Sciatic nerve (tissue), 2 donors: ENCODE data around the gene DPH3. TPM values are rescaled to one million over a fixed set of nuclear protein-coding genes. Genes with fewer than 3 reads are reported as not detected.

Experiments used
- ATAC-seq: fragments of 200-7000 bp; cut with Tn5 transposase; one replicate; pipeline ENCODE4 v1.9.1; 2020; ENCODE audit warnings: mild to moderate bottlenecking, moderate library complexity
- DNase-seq: peaks from one replicate; pipeline ENCODE4 v3.0.0-alpha.2; 2020; ENCODE audit warnings: low spot score
- intact Hi-C: fragments of 100-400 bp; cut with DNase I; formaldehyde crosslinking; loops from one replicate; pipeline ENCODE4 v1.14.2; 2022
- total RNA-seq: library from RNA; stranded (reverse); fragmentation: NEBNext Ultra II Directional; extraction: Animal tissue kit (Norgen Biotek cat#: 25700); gene quantifications from one replicate; pipeline ENCODE4 v1.2.1, GENCODE V29; 2021
- donor health status: DM: no; HTN: no; CAD: no.
- donor health status: DM: no; HTN: no; CAD: no.

The DPH3 gene
- total RNA-seq, 1 donor from 2014 or later = 19.4 TPM

GRCh38 chr3:16242177-16242576 lies 22.6 kb downstream of the DPH3 start:
- no peak for ATAC-seq
- intact Hi-C loops = loop anchor here (10.0 kb wide), 1 partner anchor 617 kb away; no protein-coding TSS in a partner anchor
- DNase-seq = no peak

DNA sequence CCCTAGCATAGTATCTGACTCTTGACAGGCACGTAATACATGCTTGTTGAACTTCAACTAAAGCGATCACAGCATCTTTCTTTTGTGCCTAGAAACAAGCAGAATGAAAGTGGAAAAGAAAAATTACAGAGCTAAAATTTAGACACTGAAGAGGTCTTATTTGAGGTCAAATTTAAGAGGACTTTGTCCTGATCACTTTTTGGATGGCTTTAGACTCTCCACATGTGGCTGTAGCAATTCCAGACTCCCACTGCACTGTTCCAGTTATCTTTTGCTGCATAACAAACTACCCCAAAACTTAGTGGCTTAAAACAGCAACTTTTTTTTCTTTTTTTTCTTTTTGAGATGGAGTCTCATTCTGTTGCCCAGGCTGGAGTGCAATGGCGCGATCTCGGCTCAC lies 23.5 kb downstream of the DPH3 start:
- intact Hi-C loops = loop anchor here (10.0 kb wide), 1 partner anchor 616 kb away; no protein-coding TSS in a partner anchor

GRCh38 chr3:16240229-16241023 lies 24.3 kb downstream of the DPH3 start:
- DNase-seq = no peak
- peak; percentile 69 for ATAC-seq
- intact Hi-C loops = loop anchor here (10.0 kb wide), 1 partner anchor 616 kb away; no protein-coding TSS in a partner anchor

More for the DNA sequence above, 23.5 kb downstream of the DPH3 start:
- no peak for DNase-seq
- ATAC-seq = no peak

DNA sequence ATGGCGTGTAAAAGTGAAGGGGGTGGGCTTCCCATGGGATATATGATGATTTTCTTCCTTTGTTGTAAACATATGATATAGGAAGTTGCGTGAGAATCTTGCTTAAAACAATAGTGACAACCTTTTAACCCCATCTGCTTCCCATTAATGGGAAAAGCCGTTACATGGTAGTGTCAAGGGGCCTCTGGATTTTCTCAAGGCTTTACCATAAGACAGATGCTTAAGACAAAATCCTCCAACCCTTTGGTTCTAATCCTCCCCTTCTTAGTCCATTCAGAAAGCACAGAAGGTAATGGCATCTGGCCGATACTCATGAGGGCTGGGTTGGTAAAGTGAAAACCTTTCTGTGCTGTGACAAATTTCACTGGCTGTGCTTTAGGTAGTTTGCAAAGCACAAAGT lies 25.0 kb downstream of the DPH3 start:
- intact Hi-C loops = loop anchor here (10.0 kb wide), 1 partner anchor 615 kb away; no protein-coding TSS in a partner anchor

DNA sequence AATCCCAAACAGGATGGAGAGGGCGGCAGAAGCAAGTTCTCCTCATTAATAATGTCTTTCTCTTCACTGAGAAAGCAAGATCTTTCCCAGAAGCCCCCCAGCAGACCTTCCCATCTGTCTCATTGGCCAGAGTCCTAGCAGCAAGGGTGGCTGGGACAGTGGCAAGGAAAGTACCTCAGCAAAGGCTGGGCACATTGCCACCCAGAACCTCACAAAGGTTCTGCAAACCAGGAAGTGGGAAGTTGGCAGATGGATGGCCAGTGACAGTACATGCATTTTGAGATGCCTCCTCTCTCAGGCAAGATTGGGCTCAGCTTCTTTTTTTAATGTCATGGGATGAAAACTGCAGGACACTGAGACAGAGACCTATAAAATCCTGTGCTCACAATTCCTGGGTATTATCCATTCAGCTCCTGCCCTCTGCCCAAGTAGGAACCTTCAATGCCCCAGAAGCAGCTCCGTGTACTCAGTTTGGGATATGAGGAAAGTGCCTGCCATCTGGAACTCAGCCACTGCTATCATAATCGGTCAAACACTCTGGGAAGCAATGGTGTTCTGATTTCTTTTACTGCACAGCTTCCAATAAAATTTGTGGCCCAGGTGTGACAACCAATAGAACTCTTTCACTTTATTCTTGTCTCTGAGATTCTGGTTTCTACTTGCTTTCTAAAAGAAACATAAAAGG lies 25.5 kb downstream of the DPH3 start:
- no peak for ATAC-seq
- intact Hi-C loops = no loop called here
- DNase-seq = no peak

More for the DNA sequence above, 25.0 kb downstream of the DPH3 start:
- DNase-seq (no peak), ATAC-seq (no peak)

DNA sequence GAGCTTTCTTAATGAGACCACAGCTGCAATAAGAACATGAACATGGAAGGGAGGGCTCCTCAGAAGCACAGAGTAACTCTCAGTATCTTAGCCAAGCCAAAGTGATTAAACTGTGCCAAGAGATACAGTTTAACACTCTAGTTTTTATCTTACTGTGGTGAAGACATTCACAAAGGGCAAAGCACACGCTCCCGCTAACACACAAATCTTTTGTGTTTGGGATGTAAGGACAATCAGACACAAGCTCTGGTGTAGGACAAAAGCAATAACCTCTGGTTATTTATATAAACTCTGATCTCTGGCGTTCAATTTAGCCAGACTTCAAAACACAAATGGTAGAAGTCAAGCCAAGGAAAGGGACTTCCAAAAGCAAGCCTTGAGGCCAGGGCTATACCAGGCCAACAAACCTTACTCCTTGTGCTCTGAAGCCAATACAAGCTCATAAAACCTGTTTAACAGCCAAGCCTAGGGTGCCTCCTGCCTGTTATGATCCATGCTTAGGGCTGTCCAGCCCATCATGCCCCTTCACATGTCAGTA lies 27.8 kb downstream of the DPH3 start:
- ATAC-seq (peak; percentile 90), DNase-seq (no peak)
- intact Hi-C loops = no loop called here

GRCh38 chr3:16236030-16236639 lies 28.6 kb downstream of the DPH3 start:
- ATAC-seq = no peak
- intact Hi-C loops = no loop called here
- DNase-seq = no peak

GRCh38 chr3:16234281-16234680 lies 30.5 kb downstream of the DPH3 start:
- intact Hi-C loops = no loop called here
- no peak for ATAC-seq

DNA sequence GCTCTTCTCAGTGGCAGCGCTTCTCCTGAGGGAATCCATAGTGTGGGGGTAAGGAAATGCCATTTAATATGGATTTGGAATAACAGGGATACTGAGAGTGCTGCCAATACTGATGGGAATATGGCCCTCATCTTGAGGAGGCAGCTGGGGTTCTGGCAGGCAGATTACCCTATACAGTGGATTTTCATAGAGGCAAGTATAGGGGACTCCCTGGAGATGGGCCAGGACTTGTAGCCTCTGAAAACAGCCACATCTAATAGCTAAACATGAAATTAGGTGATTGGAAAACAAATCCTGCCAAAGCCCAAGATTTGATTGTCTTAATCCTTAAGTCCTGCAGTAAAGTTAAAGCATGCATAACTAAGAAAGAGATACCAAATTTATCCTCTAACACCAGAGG lies 30.9 kb downstream of the DPH3 start:
- no peak for ATAC-seq

More at GRCh38 chr3:16234281-16234680, 30.5 kb downstream of the DPH3 start:
- no peak for DNase-seq

DNA sequence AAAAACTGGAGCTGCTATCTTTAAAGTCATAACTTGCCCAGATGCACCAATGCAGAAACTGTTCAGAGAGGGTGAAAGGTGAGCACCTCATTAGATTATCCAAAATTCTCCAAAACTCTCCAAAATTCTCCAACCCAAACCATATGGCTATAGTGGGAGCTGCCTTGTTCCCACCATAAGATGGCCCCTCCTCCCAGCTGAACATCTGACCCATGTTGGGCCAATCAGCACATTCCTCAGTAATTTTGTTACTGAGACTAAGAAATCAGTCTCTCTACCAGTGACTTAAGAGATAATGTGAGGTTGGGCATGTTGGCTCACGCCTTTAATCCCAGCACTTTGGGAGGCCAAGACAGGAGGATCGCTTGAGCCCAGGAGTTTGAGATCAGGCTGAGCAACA lies 32.8 kb downstream of the DPH3 start:
- DNase-seq = no peak
- no peak for ATAC-seq
- intact Hi-C loops = no loop called here

More for the DNA sequence above, 30.9 kb downstream of the DPH3 start:
- DNase-seq = no peak
- intact Hi-C loops = no loop called here

DNA sequence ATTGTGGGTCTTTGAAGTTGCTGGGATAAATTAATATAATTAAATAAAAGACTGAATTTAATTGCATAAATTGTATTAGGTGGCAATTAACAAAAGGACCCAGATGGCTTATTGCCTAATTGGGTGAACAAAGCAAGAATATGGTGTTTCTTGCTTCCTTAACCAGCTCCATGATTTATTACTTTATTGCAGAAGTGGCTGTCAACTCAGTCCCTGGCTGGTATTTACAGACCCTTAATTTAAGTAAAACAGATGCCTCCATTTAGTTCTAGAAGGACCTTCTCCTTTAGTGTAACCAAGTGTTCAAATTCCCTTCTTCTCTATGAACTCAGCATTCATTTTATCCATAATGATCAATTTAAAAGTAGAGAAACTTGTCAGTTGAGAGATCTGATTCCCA lies 35.1 kb downstream of the DPH3 start:
- ATAC-seq (no peak), DNase-seq (no peak)
- intact Hi-C loops = no loop called here

DNA sequence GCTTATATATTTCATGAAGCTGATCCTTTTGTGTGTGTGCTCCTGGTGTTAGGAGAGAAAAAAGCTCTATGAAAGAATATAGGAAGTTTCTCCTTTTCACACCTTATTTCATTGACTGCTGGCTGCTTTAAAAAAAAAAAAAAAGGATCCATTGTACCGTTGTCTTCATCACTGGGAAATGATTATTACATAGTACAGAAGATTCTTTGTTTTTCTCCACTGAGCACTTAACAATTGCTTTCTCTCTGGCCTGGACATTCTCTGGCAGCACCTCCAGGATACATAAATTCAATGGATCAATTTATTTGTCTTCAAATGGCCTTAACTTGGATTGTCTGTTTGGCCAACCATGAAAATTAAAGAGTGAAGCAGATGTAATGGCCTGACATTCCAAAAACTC lies 37.2 kb downstream of the DPH3 start:
- DNase-seq = no peak
- intact Hi-C loops = no loop called here
- no peak for ATAC-seq

DNA sequence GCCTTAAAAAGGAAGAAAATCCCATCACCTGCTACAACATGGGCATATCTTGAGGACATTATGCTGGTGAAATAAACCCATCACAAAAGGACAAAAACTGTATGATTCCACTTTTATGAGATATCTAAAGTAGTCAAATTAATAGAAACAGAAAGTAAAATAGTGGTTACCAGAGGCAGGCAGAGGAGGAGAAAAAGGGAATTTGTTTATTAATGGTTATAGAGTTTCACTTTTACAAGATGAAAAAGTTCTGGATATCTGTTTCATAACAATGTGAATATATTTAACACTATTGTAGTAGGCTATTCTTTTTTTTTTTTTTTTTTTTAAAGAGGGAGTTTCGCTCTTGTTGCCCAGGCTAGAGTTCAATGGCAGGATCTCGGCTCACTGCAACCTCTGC lies 40.4 kb downstream of the DPH3 start:
- ATAC-seq (no peak), DNase-seq (no peak)
- intact Hi-C loops = no loop called here

DNA sequence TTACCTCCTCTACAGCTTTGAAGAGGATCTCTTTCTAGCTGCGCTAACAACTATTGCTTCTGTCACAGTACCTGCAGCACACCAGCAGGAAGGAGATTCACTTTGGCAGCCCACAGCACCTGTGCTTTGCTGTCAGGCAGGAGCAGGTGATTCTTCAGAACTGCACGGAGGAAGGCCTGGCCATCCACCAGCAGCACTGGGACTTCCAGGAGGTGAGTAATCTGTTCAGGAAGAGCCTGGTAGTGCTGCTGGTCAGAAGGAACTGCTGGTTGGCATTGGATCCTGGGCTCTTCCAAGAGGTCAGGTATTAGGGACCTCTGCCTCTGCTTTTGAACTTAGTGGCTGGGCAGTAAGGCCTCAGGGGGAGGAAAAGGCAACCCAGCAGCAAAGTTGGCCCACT lies 42.2 kb downstream of the DPH3 start:
- no peak for ATAC-seq
- intact Hi-C loops = no loop called here

DNA sequence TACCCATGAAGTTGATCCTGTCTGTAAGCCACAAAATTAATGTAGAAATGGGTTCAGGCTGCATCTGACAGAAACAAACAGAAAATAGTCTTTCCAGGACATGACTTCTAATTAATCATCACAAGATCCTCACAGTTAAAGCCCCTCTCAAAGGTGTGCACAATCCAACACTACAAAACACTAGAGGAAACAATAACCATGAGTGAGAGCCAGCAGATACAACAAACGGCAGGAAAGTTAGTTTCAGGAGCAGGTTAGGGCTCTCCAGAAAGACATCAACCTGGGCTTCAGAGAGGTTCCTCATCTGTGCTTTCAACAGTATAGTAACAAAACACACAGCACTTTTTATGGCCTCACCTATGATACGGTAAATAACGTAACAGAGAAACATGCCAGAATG lies 42.8 kb downstream of the DPH3 start:
- DNase-seq = no peak
- intact Hi-C loops = no loop called here
- no peak for ATAC-seq

More for the DNA sequence above, 42.2 kb downstream of the DPH3 start:
- no peak for DNase-seq

DNA sequence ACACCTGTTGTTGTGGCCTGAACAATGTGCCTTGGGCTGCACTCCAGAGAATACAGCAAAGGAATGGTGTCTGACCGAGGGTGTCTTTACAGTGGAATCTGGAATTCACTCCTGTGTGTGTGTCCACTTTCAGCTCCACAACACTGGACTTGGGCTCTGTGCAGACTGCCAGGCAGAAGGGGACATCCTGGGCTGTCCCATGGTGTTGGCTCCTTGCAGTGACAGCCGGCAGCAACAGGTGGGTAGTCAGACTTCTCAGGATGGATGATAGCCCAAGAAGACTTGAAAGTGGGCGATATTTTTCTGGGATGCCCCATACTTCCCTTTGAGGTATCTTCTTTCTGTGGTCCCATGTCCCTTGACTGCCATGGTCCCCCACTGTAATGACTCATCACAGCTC lies 45.0 kb downstream of the DPH3 start:
- intact Hi-C loops = no loop called here
- ATAC-seq (peak; percentile 9), DNase-seq (no peak)

GRCh38 chr3:16216373-16216935 lies 48.3 kb downstream of the DPH3 start:
- intact Hi-C loops = no loop called here
- no peak for DNase-seq

DNA sequence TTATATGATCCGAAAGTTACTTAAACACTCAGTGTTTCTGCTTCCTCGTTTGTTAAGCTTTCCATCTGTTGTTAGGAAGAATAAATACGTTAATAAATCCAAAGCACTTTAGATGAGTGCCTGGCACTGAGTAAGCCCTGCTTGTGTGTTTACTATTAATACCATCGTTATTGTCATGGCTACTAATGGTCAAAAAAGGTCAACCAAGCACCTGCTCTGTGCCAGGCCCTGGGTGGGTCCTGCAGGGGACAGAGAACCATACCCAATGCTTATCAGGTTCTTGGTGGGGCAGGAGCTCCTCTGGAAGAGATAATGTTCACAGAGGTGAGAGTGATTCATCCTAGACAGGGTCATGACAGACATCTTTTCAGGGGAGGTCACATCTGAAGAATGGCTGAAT lies 50.4 kb downstream of the DPH3 start:
- no peak for ATAC-seq
- no peak for DNase-seq
- intact Hi-C loops = no loop called here

More at GRCh38 chr3:16216373-16216935, 48.3 kb downstream of the DPH3 start:
- no peak for ATAC-seq
